CD4-positive, alpha-beta T cell (primary cell): ENCODE data around the gene SNX13. TPM values are rescaled to one million over a fixed set of nuclear protein-coding genes. Genes with fewer than 3 reads are reported as not detected.

ENCODE experiments used
- ATAC-seq: fragments of 200-7000 bp; cut with Tn5 transposase; one replicate; pipeline ENCODE4 v1.10.0; 2022; ENCODE audit warnings: mild to moderate bottlenecking; ENCODE audit not compliant: poor library complexity
- CTCF ChIA-PET: fragments of 350-600 bp; sonication (Branson Sonifier 250); formaldehyde crosslinking; loops from one replicate; lab custom pipeline; 2021; ENCODE audit warnings: antibody characterized with exemption, inconsistent platforms; lab: Charles Lee
- POLR2A ChIA-PET: fragments of 350-600 bp; sonication (Branson Sonifier 250); formaldehyde crosslinking; loops from one replicate; lab custom pipeline; 2021; ENCODE audit warnings: antibody characterized with exemption, inconsistent platforms; lab: Charles Lee
- DNase-seq, 14 experiments: peaks; one replicate each; pipeline ENCODE4 v3.0.0-alpha.2; 2013 to 2020; ENCODE audit warnings: mixed read lengths in 2 of 14
- H3K27ac ChIP-seq, 2 donors: one replicate each; pipeline versions ENCODE4 v1.5.1 to v1.7.0; 2013; ENCODE audit warnings: low read length in 2 of 2, low read depth in 1 of 2, mild to moderate bottlenecking in 1 of 2
- H3K27me3 ChIP-seq, 2 experiments: 1 replicate in 1 of 2; 2 replicates in 1 of 2; pipeline versions ENCODE4 v1.6.1 to v1.7.0; 2013; ENCODE audit warnings: low read length in 2 of 2, control low read depth in 1 of 2, mild to moderate bottlenecking in 1 of 2, moderate library complexity in 1 of 2; ENCODE audit not compliant: insufficient read depth in 2 of 2, control insufficient read depth in 1 of 2
- H3K36me3 ChIP-seq: one replicate; pipeline ENCODE4 v1.6.1; 2013; ENCODE audit warnings: low read length, control low read depth; ENCODE audit not compliant: insufficient read depth
- H3K4me1 ChIP-seq: one replicate; pipeline ENCODE4 v1.6.1; 2013; ENCODE audit warnings: low read length, control low read depth; ENCODE audit not compliant: insufficient read depth
- H3K4me3 ChIP-seq: one replicate; pipeline ENCODE4 v1.5.1; 2013; ENCODE audit warnings: mild to moderate bottlenecking, low read length, moderate library complexity
- H3K9me3 ChIP-seq, 2 experiments: 1 replicate in 1 of 2; 2 replicates in 1 of 2; pipeline versions ENCODE4 v1.6.1 to v1.7.0; 2013; ENCODE audit warnings: low read length in 2 of 2, mild to moderate bottlenecking in 2 of 2, control low read depth in 1 of 2, moderate library complexity in 1 of 2; ENCODE audit not compliant: control insufficient read depth in 1 of 2, insufficient read depth in 1 of 2
- H3K27ac Mint-ChIP-seq: one replicate; pipeline ENCODE4 v1.8.0; 2020; ENCODE audit warnings: mixed read lengths
- H3K27me3 Mint-ChIP-seq: one replicate; pipeline ENCODE4 v1.8.0; 2021; ENCODE audit warnings: mixed read lengths
- H3K36me3 Mint-ChIP-seq: one replicate; pipeline ENCODE4 v1.8.0; 2021; ENCODE audit warnings: low read depth, mixed read lengths
- H3K4me1 Mint-ChIP-seq: one replicate; pipeline ENCODE4 v1.8.0; 2021; ENCODE audit warnings: low read depth, mixed read lengths
- H3K4me3 Mint-ChIP-seq: one replicate; pipeline ENCODE4 v1.8.0; 2020; ENCODE audit warnings: mild to moderate bottlenecking, mixed read lengths
- H3K9me3 Mint-ChIP-seq: one replicate; pipeline ENCODE4 v1.8.0; 2020; ENCODE audit warnings: mixed read lengths
- CTCF ChIP-seq: fragments of 200-600 bp; IDR thresholded peaks from one replicate; pipeline ENCODE4 v1.8.0; 2022; ENCODE audit warnings: antibody characterized with exemption, mild to moderate bottlenecking
- intact Hi-C, 2 experiments: fragments of 100-400 bp; cut with DNase I in 1 of 2; cut with micrococcal nuclease in 1 of 2; formaldehyde crosslinking; loops; one replicate each; pipeline versions ENCODE4 v1.15.1 to v1.9.0; 2023 to 2025; cut with DNase I, micrococcal nuclease
- total RNA-seq, 174 experiments: library from RNA in 2 of 174; stranded (reverse) in 2 of 174; gene quantifications; one replicate each; pipeline ENCODE4 v1.2.3 and lab custom pipeline; 2021 to 2026

SNX13 gene
- total RNA-seq, 2 experiments from 2014 or later, result 24.0 to 25.8 TPM

- peaks cover 68% of the 10 kb centered on the region for H3K36me3 Mint-ChIP-seq
- H3K27me3 Mint-ChIP-seq, result no peaks in the 10 kb centered on the region
- DNase-seq (no peak), ATAC-seq (no peak)
- peaks cover 12% of the 10 kb centered on the region for H3K36me3 ChIP-seq
- H3K27ac ChIP-seq, result no peak overlapping the region
- H3K4me3 Mint-ChIP-seq, result no peak overlapping the region
- no peak overlapping the region for H3K4me3 ChIP-seq
- TF ChIP-seq CTCF, result no peak
- no peaks in the 10 kb centered on the region for H3K9me3 Mint-ChIP-seq
- ChIA-PET POLR2A (no interaction called here), CTCF (no interaction called here)
- no peaks in the 10 kb centered on the region for H3K4me1 ChIP-seq
- no peak overlapping the region for H3K27ac Mint-ChIP-seq
- H3K4me1 Mint-ChIP-seq, result no peaks in the 10 kb centered on the region
- no peaks in the 10 kb centered on the region for H3K27me3 ChIP-seq
- no peaks in the 10 kb centered on the region for H3K9me3 ChIP-seq
- intact Hi-C loops, result no loop called here
These were observed 107.4 kb downstream of the SNX13 start for GRCh38 chr7:17832820-17833355.

- POLR2A ChIA-PET, result no interaction called here
- H3K4me1 ChIP-seq, result no peaks in the 10 kb centered on the region
- no peaks in the 10 kb centered on the region for H3K27me3 Mint-ChIP-seq
- TF ChIP-seq CTCF, result no peak
- H3K36me3 ChIP-seq, result peaks cover 12% of the 10 kb centered on the region
- no peaks in the 10 kb centered on the region for H3K4me1 Mint-ChIP-seq
- H3K9me3 Mint-ChIP-seq, result no peaks in the 10 kb centered on the region
- no peak overlapping the region for H3K27ac ChIP-seq
- intact Hi-C loops, result no loop called here
- H3K4me3 Mint-ChIP-seq, result no peak overlapping the region
- no peak overlapping the region for H3K4me3 ChIP-seq
- no peaks in the 10 kb centered on the region for H3K27me3 ChIP-seq
- CTCF ChIA-PET, result no interaction called here
- DNase-seq (no peak), ATAC-seq (no peak)
- no peak overlapping the region for H3K27ac Mint-ChIP-seq
- H3K9me3 ChIP-seq, result no peaks in the 10 kb centered on the region
- H3K36me3 Mint-ChIP-seq, result peaks cover 70% of the 10 kb centered on the region
These were observed 108.1 kb downstream of the SNX13 start for GRCh38 chr7:17832242-17832641.

GRCh38 chr7:17830206-17830605 is 110.1 kb downstream of the SNX13 start:
- ChIA-PET CTCF (no interaction called here), POLR2A (no interaction called here)
- Histone ChIP-seq H3K27ac (no peak overlapping the region), H3K4me3 (no peak overlapping the region), H3K9me3 (no peaks in the 10 kb centered on the region), H3K27me3 (no peaks in the 10 kb centered on the region), H3K36me3 (peaks cover 17% of the 10 kb centered on the region), H3K4me1 (no peaks in the 10 kb centered on the region)
- no peak for ATAC-seq
- Mint-ChIP-seq H3K4me3 (no peak overlapping the region), H3K4me1 (no peaks in the 10 kb centered on the region), H3K27me3 (no peaks in the 10 kb centered on the region), H3K27ac (no peak overlapping the region), H3K9me3 (no peaks in the 10 kb centered on the region), H3K36me3 (peaks cover 67% of the 10 kb centered on the region)
- intact Hi-C loops, result no loop called here
- DNase-seq, result no peak
- no peak for TF ChIP-seq CTCF
